ENCODE measurements around the gene CEP112. TPM values are rescaled to one million over a fixed set of nuclear protein-coding genes. Genes with fewer than 3 reads are reported as not detected.
A peak's percentile ranks its signal among the peaks of the same experiment; 100 is the strongest.
"Not testable (repeated sequence)": the region's sequence is repeated elsewhere in the genome, so short reads cannot be mapped to it uniquely, and the experiment has no call there.

CEP112 gene
- total RNA-seq, 1 experiment from 2014 or later, result 41.6 TPM

DNA sequence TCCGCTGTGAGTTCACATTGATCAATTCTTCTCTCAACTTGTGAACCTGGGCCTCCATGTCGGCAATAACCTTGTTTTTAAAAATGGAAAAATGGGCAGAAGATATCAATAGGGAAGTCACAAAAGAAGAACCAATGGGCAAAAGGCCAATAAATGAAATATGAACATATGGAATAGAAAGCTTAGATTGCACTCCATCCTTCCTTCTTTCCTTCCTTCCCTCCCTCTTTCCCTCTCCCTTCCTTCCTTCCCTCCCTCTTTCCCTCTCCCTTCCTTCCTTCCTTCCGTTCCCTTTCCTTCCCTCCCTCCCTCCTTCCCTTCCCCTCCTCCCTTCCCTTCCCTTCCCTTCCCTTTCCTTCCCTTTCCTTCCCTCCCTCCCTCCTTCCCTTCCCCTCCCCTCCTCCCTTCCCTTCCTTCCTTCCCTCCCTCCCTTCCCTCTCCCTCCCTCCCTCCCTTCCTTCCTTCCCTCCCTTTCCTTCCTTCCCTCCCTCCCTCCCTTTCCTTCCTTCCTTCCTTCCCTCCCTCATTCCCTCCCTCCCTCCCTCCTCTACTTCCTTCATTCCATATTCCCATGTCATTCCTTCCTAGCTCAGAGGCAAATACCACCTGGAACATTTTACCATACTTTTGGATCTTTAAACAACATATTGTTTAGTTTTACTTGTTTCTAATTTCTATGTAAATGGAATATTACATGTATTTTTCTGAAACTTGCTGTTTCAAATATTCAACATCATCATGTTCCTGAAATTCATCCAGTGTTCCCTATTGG lies 339.8 kb downstream of the CEP112 start:
- Histone ChIP-seq H3K27ac (no peak overlapping the region), H3K27me3 (no peaks in the 10 kb centered on the region), H3K4me1 (no peaks in the 10 kb centered on the region), H3K4me3 (no peak overlapping the region), H3K36me3 (peaks cover 19% of the 10 kb centered on the region), H3K9me3 (replicated peaks) (no peaks in the 10 kb centered on the region)
- DNase-seq, result no peak

DNA sequence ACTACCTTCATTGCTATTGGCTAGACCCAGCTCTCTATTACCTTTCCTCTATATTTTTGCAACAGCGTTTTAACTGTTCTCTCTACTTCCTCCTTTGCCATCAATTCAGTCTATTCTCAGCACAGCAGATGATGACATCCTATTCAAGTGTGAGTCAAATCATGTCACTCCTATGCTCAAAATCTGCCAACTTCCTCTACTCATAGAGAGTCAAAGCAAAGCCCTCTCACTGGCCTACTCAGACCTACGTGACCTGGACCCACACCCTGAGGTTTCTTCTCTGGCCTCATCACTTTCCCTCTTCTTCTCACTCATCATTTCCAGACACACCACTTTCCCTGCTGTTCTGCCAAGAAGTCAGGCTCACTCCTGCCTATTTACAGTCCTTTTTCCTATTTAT lies 341.4 kb downstream of the CEP112 start:
- peaks cover 22% of the 10 kb centered on the region for H3K36me3 ChIP-seq
- no peak overlapping the region for H3K4me3 ChIP-seq
- no peak overlapping the region for H3K27ac ChIP-seq
- no peak for DNase-seq
- no peaks in the 10 kb centered on the region for H3K27me3 ChIP-seq
- H3K4me1 ChIP-seq, result no peaks in the 10 kb centered on the region
- H3K9me3 ChIP-seq (replicated peaks), result no peaks in the 10 kb centered on the region

DNA sequence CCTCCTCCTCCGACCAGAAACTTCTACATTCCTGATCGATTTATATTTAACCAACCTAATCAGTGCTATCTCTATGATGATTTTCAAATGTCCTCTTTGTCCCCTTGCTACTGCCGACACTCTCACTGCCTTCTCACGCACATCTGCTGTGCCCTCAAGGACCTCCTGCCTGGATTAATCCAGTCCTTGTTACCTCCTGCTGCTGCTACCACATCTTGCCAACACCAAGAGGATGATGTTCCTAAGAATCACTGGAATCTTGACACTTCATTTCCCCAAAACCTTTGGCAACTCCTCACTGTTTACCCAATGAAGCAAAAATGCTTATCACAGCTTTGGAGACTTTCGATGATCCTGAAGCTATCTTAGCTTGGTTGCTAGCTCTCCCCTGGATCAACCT lies 343.2 kb downstream of the CEP112 start:
- peaks cover 36% of the 10 kb centered on the region for H3K36me3 ChIP-seq
- no peaks in the 10 kb centered on the region for H3K27me3 ChIP-seq
- H3K9me3 ChIP-seq (replicated peaks), result no peaks in the 10 kb centered on the region
- H3K4me1 ChIP-seq, result no peaks in the 10 kb centered on the region
- DNase-seq, result no peak
- H3K27ac ChIP-seq, result no peak overlapping the region
- H3K4me3 ChIP-seq, result no peak overlapping the region

DNA sequence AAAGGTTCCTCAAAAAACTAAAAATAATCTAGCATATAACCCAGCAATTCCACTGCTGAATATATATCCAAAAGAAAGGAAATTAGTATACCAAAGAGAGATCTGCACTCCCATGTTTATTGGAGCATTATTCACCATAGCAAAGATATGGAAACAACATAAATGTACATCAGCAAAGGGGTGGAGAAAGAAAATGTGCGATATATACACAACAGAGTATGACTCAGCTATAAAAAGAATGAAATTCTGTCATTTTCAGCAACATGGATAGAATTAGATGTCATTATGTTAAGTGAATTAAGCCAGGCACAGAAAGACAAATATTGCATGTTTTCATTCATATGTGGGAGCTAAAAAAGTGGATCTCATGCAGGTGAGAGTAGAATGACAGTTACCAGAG lies 350.8 kb downstream of the CEP112 start:
- Histone ChIP-seq H3K27ac (no peak overlapping the region), H3K9me3 (replicated peaks) (peaks cover 2% of the 10 kb centered on the region; the same call in 1 of the 2 replicates), H3K36me3 (peaks cover 20% of the 10 kb centered on the region), H3K27me3 (no peaks in the 10 kb centered on the region), H3K4me1 (no peaks in the 10 kb centered on the region), H3K4me3 (no peak overlapping the region)
- no peak for DNase-seq

DNA sequence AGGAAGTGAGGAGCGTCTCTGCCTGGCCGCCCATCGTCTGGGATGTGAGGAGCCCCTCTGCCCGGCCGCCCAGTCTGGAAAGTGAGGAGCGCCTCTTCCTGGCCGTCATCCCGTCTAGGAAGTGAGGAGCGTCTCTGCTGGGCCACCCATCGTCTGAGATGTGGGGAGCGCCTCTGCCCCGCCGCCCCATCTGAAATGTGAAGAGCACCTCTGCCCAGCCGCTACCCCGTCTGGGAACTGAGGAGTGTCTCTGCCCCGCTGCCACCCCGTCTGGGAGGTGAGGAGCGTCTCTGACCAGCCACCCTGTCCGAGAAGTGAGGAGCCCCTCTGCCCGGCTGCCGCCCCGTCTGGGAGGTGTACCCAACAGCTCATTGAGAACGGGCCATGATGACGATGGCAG lies 354.7 kb downstream of the CEP112 start:
- H3K9me3 ChIP-seq (replicated peaks), result peaks cover 20% of the 10 kb centered on the region
- not testable (repeated sequence) for H3K4me3 ChIP-seq, H3K4me1 ChIP-seq, DNase-seq, H3K27ac ChIP-seq, H3K27me3 ChIP-seq, H3K36me3 ChIP-seq

DNA sequence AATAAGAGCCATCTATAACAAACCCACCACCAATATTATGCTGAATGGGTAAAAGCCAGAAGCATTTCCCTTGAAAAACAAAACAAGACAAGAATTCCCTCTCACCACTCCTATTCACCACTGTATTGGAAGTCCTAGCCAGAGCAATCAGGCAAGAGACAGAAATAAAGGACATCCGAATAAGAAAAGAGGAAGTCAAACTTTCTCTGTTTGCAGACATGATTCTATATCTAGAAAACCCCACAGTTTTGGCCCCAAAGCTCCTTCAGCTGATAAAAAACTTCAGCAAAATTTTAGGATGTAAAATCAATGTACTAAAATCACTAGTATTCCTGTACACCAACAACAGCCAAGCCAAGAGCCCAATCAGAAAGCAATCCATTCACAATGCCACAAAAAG lies 358.7 kb downstream of the CEP112 start:
- Histone ChIP-seq H3K36me3 (peaks cover 4% of the 10 kb centered on the region), H3K27me3 (no peaks in the 10 kb centered on the region)
- no peak for DNase-seq

DNA sequence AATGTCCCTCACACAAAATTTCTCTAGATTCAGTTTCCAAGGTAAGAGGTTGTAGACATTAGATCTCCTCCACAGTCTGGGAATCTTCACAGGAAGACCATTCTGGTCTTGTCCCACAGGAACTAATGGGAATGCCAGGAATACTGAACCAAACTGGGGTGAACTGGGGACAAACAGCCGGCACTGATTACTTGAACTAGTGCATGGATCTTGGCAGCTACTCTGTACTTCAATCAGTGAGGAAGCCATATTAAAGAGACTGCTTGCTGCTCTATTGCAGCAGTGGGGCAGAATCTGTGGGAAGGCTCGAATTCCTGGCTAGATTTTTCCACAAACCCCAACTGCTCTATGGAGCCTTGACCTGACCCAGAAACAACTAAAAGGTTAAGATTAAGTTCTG lies 361.6 kb downstream of the CEP112 start:
- H3K36me3 ChIP-seq, result peaks cover 4% of the 10 kb centered on the region
- no peak overlapping the region for H3K27ac ChIP-seq
- no peak overlapping the region for H3K4me3 ChIP-seq
- peaks cover 25% of the 10 kb centered on the region for H3K9me3 ChIP-seq (replicated peaks)
- DNase-seq, result no peak
- H3K27me3 ChIP-seq, result no peaks in the 10 kb centered on the region
- no peaks in the 10 kb centered on the region for H3K4me1 ChIP-seq

More for the DNA sequence above, 358.7 kb downstream of the CEP112 start:
- Histone ChIP-seq H3K4me3 (no peak overlapping the region), H3K4me1 (no peaks in the 10 kb centered on the region), H3K27ac (no peak overlapping the region), H3K9me3 (replicated peaks) (peaks cover 28% of the 10 kb centered on the region)

DNA sequence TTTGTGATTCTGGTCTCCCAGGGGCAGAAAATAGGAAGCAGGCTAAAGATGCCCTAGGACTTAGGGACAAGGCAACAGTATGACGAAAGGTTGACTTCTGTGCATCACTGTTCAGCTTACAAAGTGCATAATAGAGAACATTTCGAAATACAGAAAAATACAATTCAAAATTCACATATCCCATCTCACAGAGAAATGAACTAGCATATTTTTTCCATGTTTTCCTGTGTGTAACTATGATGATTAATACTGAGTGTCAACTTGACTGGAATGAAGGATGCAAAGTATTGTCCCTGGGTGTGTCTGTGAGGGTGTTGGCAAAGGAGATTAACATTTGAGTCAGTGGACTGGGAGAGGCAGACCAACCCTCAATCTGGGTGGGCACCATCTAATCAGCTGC lies 365.4 kb downstream of the CEP112 start:
- H3K27ac ChIP-seq; DNase-seq; H3K9me3 ChIP-seq (replicated peaks); H3K36me3 ChIP-seq; H3K4me1 ChIP-seq; H3K27me3 ChIP-seq; H3K4me3 ChIP-seq: not testable (repeated sequence)

DNA sequence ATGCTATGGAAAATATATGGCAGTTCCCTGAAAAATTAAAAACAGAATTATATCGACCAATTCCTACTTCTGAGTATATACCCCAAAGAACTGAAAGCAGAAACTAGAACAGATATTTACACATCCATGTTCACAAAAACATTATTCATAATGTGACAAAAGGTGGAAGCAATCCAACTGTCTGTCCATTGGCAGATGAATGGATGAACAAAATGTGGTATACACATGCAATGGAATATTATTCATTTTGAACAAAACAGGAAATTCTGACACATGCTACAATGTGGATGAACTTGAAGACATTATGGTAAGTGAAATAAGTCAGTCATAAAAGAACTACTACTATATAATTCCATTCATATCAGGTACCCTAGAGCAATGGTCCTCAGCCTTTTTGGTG lies 367.0 kb downstream of the CEP112 start:
- H3K4me1 ChIP-seq, result no peaks in the 10 kb centered on the region
- H3K27ac ChIP-seq, result no peak overlapping the region
- no peak overlapping the region for H3K4me3 ChIP-seq
- peaks cover 6% of the 10 kb centered on the region; the same call in 1 of the 2 replicates for H3K36me3 ChIP-seq
- peaks cover 6% of the 10 kb centered on the region; the same call in 1 of the 2 replicates for H3K9me3 ChIP-seq (replicated peaks)
- DNase-seq, result no peak
- H3K27me3 ChIP-seq, result no peaks in the 10 kb centered on the region

DNA sequence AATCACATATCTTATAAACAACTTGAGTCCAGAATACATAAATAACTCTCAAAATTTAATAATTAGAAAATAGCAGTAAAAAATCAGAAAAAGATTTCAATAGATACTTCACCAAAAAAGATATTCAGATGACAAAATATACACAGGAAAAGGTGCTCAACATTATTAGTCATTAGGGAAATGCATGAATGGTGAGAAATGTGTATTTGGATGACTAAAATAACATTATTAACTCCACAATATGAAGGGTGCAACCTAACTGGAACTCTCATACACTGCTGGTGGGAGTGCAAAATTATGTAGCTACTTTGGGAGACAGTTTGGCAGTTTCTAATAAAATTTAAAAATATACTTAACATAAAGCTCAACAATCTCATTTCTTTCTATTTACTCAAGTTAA lies 368.2 kb downstream of the CEP112 start:
- Histone ChIP-seq H3K36me3 (peaks cover 4% of the 10 kb centered on the region; the same call in 1 of the 2 replicates), H3K27ac (no peak overlapping the region), H3K9me3 (replicated peaks) (no peaks in the 10 kb centered on the region), H3K4me1 (no peaks in the 10 kb centered on the region), H3K27me3 (no peaks in the 10 kb centered on the region), H3K4me3 (no peak overlapping the region)
- no peak for DNase-seq

DNA sequence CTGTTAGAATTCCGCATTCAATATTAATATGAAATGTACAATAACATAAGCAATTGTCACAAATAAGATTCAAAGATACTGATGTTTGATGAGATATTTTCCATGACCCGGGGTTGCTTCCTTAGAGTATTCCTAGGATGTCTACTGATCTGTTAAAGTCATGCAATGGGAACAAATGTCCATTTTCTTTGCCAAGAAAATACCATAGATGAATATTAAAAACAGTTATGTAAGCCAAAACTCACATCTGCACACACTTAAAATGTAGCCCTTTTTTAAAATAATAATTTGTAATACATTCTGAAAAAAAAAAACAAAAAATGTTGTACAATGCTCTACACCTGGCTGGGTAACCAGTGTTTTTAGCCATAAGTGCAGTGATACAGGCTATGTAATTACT lies 371.1 kb downstream of the CEP112 start:
- no peak for DNase-seq
- no peak overlapping the region for H3K27ac ChIP-seq
- H3K4me1 ChIP-seq, result no peaks in the 10 kb centered on the region
- H3K4me3 ChIP-seq, result no peak overlapping the region
- H3K27me3 ChIP-seq, result no peaks in the 10 kb centered on the region
- peaks cover 6% of the 10 kb centered on the region; the same call in 1 of the 2 replicates for H3K36me3 ChIP-seq
- no peaks in the 10 kb centered on the region for H3K9me3 ChIP-seq (replicated peaks)

DNA sequence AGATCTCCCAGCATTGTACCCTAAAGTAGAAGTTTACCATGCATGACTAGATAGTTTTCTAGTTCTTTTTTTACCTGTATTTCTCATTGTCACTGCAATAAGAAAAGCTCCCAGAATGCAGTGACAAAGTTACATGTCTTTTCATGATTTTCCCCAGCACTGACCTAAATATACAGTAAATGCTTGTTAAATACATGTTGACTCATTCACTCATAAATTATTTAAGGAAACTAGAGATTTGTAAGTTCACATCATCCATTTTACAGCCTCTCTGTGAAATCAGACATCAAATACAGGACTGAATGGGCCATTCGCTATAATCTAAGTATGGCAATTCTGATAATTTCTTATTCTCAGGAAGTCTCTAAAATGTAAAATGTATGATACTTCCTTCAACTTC lies 371.6 kb downstream of the CEP112 start:
- peak in 1 of 2 experiments; percentile 6 for DNase-seq
- no peaks in the 10 kb centered on the region for H3K27me3 ChIP-seq
- H3K4me3 ChIP-seq, result no peak overlapping the region
- H3K9me3 ChIP-seq (replicated peaks), result no peaks in the 10 kb centered on the region
- H3K4me1 ChIP-seq, result no peaks in the 10 kb centered on the region
- H3K27ac ChIP-seq, result no peak overlapping the region
- H3K36me3 ChIP-seq, result peaks cover 6% of the 10 kb centered on the region; the same call in 1 of the 2 replicates

DNA sequence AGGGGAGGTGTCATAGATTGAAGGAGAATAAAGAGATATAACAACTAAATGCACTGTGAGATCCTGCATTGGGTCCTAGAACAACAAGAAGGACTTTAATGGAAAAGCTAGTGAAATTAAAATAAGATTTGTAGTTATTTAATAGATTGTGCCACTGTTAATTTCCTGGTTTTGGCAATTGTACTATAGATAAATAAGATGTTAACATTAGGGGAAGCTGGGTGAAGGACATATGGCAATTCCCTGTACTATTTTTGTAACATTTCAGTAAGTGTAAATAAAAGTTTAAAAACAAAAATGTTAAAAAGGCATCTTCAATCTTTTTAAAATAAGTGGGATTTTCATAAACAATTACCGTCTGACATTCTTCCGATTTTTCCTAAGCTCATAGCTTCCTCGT lies 372.1 kb downstream of the CEP112 start:
- Histone ChIP-seq H3K4me3 (no peak overlapping the region), H3K9me3 (replicated peaks) (no peaks in the 10 kb centered on the region), H3K27me3 (no peaks in the 10 kb centered on the region), H3K4me1 (no peaks in the 10 kb centered on the region), H3K36me3 (peaks cover 6% of the 10 kb centered on the region; the same call in 1 of the 2 replicates), H3K27ac (no peak overlapping the region)
- no peak for DNase-seq

DNA sequence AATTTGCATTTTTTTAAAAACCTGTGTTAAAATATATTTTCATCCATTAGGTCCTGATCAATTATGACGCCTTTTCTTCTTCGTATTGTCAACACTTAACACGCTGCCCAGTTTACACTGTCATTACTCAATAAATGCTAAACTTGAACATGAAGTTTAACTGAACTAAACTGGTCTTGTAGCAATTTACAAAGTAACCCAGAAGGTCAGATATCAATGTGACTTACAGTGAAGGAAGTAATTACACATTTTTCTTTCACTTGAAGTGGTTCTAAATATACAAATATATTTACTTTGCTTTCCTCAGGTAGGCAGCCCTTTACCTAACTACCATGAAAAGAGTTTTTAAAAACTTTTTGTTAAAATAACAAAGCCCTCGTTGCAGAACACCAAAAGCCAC lies 374.0 kb downstream of the CEP112 start:
- H3K9me3 ChIP-seq (replicated peaks), result no peaks in the 10 kb centered on the region
- H3K27me3 ChIP-seq, result no peaks in the 10 kb centered on the region
- H3K4me3 ChIP-seq, result no peak overlapping the region
- H3K4me1 ChIP-seq, result no peaks in the 10 kb centered on the region
- peaks cover 6% of the 10 kb centered on the region; the same call in 1 of the 2 replicates for H3K36me3 ChIP-seq
- DNase-seq, result no peak
- H3K27ac ChIP-seq, result no peak overlapping the region

DNA sequence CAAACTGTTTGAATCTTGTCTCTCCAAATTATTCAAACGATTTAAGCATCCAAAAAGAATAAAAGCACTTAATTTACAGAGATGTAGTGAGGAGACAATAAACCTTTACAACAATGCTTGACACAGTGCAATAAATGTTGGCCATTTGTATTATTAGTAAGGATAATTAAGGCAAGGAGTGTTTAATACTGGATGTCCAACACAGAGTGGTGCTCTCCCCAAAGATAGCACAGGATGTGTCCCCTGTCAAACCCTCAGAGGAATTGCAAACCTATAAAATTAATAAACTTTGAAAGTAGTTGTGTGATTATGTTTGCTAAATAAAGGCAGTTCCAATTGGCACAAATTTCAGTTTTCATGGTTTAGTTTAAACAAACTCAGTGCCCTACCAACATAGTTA lies 377.5 kb downstream of the CEP112 start:
- H3K27me3 ChIP-seq, result no peaks in the 10 kb centered on the region
- H3K4me3 ChIP-seq, result no peak overlapping the region
- H3K9me3 ChIP-seq (replicated peaks), result 0 out of 2 replicates have a peak, but pooled peaks cover 4% of the 10 kb centered on the region
- H3K36me3 ChIP-seq, result peaks cover 4% of the 10 kb centered on the region; the same call in 1 of the 2 replicates
- no peak overlapping the region for H3K27ac ChIP-seq
- no peak for DNase-seq
- no peaks in the 10 kb centered on the region for H3K4me1 ChIP-seq

DNA sequence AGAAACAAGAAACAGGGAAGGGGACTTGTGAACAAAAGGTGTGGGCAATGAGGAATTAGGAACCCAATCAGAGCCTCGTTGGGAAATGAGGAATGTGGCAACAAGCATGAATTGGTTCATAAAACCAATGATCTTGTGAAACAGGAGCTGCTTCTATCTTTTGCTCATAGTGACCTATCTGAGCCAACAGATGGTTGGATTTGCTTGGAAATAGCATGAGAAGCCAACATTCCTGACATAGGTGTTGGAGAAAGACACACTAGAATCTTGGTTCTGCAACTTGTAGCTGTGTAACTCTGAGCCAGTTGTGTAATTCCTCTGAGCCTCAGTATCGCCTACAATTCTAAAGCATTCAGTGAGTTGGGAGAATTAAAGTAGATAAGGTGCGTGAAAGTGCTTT lies 378.6 kb downstream of the CEP112 start:
- no peaks in the 10 kb centered on the region for H3K27me3 ChIP-seq
- DNase-seq, result no peak
- no peaks in the 10 kb centered on the region for H3K4me1 ChIP-seq
- H3K9me3 ChIP-seq (replicated peaks), result peaks cover 9% of the 10 kb centered on the region
- no peak overlapping the region for H3K27ac ChIP-seq
- H3K4me3 ChIP-seq, result no peak overlapping the region
- H3K36me3 ChIP-seq, result peaks cover 9% of the 10 kb centered on the region
